H1 (cell line): ENCODE data around the gene ABITRAM. TPM values are rescaled to one million over a fixed set of nuclear protein-coding genes. Genes with fewer than 3 reads are reported as not detected.

Source experiments
- CHD7 ChIP-seq: fragments of 300-600 bp; sonication (generic); IDR thresholded peaks from 2 replicates; pipeline ENCODE4 v1.7.1; 2012; ENCODE audit warnings: low read length, moderate library complexity, mild to moderate bottlenecking, inconsistent platforms; ENCODE audit not compliant: insufficient replicate concordance
- polyA plus RNA-seq, 7 experiments: library from polyadenylated mRNA; depleted of rRNA in 3 of 7; stranded (reverse) in 5 of 7; unstranded in 2 of 7; fragments of >200 nt in 5 of 7; fragments of 200-250 nt in 2 of 7; gene quantifications; 1 replicate in 5 of 7; 2 replicates in 1 of 7; 4 replicates in 1 of 7; pipeline versions ENCODE4 v1.2.1 to v1.2.3, GENCODE V29; 2011 to 2013; ENCODE audit warnings: missing spikeins in 2 of 7, mixed read lengths in 2 of 7
- total RNA-seq: library from RNA; stranded (reverse); fragmentation: NEBNext Ultra II Directional; extraction: Animal tissue kit (Norgen Biotek cat#: 25700); gene quantifications from 2 replicates; pipeline ENCODE4 v1.2.1, GENCODE V29; 2021

The ABITRAM gene
- total and polyA plus RNA-seq, 2 of the 8 experiments (the other 6 are each of a cell fraction or from before 2014, with no cell fraction given), result 8.4 to 9.0 TPM

- TF ChIP-seq CHD7, result no peak
- TF ChIP-seq, all 59 proteins: peak for 0
Measured at GRCh38 chr9:108885643-108886348, 48.4 kb upstream of the ABITRAM start (continued).
